C4-2B (cell line): ENCODE measurements around the gene NFX1.

Source experiments
- CTCF ChIP-seq: fragments of 450-650 bp; conservative IDR thresholded peaks from 2 replicates; pipeline ENCODE4 v1.5.1; 2017; ENCODE audit warnings: mild to moderate bottlenecking
- ZFX ChIP-seq: fragments of 450-650 bp; IDR thresholded peaks from 2 replicates; pipeline ENCODE4 v1.6.1; 2017

DNA sequence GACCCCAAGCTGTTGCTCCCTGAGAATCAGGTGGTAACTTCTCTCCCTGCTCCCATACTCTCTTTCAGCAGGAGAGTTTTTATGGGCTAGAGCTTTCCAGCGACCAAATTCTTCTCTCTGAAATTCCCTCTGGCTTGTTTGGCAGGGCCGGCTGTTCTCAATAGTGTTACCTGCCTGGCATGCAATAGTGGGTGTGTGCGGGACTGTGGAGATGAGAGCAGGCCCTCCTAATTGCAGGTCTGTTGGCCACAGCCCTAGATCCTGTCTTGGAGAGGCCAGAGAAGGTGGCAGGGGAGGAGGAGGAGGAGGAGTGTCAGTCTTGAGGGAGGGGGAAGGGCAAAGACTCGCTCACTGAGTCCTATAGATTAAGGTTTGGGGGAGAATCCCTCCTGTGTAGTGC lies 82.6 kb downstream of the NFX1 start:
- TF ChIP-seq CTCF (no peak), ZFX (no peak)
